NCI-H460 (cell line): Measurements from ENCODE around the gene TEX38. TPM values are rescaled to one million over a fixed set of nuclear protein-coding genes. Genes with fewer than 3 reads are reported as not detected.
"Not testable (repeated sequence)": the region's sequence is repeated elsewhere in the genome, so short reads cannot be mapped to it uniquely, and the experiment has no call there.

ENCODE experiments used
- DNase-seq: peaks from one replicate; pipeline ENCODE4 v3.0.0-alpha.2; 2016; ENCODE audit warnings: low read depth; ENCODE audit errors: extremely low read depth
- total RNA-seq: library from RNA; depleted of rRNA; stranded (reverse); fragments of >200 nt; shearing (Covaris generic); gene quantifications from 2 replicates; pipeline ENCODE4 v1.2.3, GENCODE V29; 2014

TEX38 gene
- total RNA-seq, 1 experiment from 2014 or later, result not detected

DNA sequence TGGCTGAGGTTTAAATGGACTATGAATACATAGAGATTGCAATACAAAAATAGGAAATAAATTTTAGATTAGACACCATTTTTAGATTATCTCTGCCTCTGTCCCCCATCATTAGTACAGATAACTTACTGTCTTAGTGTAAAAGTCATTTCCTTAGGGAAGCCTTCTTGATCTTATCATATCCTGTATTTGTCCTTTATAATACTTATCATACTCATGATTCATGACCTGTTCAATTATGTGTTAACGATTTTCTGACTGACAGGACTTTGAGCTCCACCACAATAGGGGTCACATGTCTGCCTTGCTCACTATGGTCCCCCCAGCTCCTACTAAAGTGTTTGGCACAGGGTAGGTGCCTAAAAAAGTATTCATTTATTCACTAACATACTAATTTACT, 14.6 kb downstream of the TEX38 start:
- no peak for DNase-seq

DNA sequence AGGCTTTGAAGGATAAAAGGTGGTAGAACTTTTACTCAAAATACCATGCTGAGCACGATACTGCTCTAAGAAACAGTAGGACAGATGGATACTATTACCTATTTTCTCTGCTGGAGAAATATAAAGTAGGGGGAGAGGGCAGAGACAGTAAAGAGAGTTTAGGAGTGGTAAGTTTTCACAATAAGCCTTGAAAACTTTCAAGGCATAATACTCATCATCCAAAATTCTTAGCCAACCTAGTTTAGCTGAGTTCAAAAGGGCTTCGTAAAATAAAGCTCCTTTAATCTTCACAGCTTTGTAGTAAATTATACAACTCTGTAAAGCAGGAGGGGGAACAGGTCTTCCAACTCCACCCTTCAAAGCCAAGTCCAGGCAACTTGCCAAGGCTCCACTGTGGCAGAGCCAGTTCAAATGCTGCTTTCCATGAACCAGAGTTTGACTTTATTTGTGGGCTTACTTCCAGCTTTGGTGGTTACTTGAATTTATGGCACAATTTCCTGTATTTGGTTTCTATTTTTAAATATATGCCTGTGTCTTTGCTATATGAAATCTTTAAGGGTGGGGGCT, 15.5 kb downstream of the TEX38 start:
- no peak for DNase-seq

DNA sequence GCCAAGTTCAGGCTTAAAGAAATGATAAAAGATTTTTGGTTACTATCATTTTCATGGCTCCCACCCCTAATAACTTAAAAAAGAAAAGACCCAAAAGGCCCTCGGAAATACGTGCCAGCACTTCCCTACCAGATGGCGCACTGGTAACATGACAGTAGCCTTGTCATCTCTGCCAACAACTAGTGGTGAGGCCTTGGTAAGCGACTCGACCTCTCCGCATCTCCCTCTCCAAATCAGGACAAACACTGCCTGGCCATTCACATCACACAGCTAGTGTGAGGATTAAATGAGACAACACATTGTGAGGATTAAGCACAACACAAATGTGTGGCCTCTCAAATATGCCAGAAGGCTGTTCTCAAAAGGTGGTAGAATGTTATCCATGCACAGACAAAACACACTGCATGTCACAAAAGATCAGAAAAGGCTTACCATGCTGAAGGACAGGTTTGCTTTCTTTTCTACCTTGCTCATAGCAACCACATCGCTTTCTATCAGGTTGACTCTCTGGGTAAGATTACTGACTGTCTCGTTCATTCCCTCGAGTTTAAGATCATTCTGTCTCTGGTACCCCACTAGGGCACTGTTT, 16.4 kb downstream of the TEX38 start:
- no peak for DNase-seq

DNA sequence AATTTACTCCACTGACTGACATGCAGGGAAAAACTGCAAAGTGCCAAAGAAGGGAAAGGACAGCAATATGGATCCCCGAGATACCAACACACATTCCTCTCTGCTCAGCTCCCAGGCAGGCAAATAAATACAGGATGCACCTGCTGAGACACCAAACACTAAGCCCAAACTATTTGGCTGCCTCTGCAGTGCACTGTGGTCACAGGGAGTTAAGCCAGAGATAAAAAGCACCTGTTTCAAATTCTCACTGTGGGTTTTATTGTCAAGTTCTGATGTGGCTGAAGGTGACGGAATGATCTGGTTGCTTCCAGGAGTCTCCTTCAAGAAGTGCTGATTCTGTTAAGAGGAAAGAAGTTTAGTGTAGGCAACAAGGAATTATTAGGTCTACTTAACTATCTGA, 17.7 kb downstream of the TEX38 start:
- no peak for DNase-seq

DNA sequence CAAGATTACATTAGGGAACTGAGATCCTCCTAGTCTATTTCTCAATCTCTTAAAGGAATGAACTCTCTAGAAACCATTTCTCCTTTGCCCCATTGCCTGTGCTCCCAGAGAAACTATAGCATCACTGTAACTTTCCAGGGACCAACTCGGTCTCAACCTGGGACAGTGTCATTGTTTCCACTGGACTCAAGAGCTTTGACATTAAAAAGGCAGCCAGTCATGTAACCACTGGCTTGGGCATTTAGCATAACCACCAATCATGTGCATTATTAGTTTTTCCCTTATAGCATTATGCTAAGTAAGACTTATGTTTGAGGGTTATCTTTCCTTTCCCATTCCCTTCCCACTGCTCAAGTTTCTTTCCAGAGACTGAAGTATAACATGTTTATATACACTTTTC, 18.2 kb downstream of the TEX38 start:
- no peak for DNase-seq

DNA sequence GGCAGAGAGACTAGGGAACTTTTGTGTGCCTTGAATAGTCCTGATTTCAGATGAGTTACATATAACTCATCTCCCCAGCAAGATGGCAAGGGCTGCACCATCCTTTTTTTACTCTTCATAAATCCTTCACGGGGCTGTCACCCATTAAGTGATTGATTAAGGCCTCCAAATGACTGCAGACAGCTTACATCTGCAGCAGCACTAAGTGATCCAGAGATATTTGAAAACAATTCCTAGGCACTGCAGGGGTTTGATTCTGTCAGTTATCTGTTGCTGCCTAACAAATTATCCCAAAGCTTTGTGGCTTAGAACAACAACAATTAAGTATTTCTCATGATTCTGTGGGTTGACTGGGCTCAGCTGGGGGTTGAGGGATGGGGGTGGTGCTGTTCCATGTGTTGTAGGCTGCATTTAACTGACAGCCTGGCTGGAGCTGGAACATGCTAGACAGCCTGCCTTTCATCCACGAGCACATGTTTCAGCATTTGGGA, 19.3 kb downstream of the TEX38 start:
- no peak for DNase-seq

DNA sequence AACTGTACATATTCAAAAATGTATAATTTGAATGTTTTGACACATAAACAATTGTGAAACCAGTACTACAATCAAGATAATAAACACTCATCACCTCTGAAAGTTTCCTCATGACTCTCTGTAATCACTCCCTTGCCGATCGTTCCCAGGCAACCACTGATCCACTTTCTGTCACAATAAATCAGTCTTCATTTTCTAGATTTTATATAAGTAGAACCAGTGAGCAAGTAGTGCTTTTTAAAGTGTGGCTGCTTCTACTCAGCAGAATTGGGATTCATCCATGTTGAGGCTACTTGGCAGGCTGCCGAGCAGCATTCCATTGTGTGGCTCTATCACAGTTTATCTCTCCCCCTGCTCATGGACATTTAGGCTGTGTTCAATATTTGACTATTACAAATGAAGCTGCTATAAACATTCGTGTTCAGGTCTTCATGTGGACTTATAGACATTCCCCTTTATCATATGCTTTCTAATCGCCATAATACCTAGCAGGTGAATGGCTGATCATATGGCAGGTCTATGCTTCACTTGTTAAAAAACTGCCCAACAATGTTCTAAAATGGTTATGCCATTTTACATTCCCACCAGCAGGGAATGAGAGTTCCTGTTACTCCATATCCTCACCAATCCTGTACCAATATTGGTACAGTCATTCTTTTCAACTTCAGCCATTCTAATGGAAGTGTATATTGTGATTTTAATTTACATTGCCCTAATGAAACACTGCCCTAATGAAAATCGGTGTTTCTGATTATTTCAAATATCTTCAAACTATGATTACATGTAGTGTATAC, 20.5 kb downstream of the TEX38 start:
- DNase-seq, result no peak

DNA sequence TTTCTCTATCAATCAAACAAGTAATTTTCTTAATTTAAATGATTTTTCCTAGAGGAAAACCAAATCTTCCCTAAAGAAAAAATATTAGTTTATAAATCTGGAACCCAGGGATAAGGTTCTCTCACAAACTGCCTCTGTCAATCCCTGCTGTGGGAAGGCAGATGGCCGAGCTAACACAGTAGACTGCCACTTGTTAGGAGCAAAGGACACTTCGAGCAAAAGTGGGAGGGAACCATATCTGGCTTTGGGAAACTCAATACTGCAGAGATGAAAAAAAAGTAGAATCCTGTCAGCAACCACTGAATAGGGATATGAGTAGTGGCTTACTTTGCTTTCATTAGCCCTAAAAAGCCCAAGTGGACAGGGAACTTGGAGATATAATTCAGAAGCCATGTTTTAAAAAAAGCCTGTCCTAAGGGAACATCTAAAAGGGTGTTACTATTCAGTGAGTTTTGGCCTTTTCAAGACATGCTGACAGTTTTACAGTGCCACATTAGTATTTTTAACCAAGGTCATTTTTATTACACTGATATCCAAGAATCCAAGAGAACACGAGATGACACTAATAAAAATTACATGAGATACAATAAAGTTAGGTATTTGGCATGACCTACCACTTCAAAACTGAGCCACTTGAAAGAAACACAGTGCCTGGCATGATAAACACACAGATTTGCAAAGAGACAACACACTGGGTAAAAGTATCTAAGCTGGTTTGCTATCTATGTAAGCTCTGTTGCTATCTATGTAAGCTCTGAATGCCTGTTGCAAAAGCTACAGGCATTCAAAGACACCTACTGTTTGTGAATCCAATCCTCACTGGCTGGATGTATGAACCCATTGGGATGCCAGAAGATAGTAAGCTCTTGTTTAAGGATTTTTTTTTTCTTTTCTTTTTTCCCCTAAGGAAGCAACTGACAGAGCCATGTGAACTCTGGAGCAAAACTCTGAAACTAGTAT, 21.4 kb downstream of the TEX38 start:
- no peak for DNase-seq

DNA sequence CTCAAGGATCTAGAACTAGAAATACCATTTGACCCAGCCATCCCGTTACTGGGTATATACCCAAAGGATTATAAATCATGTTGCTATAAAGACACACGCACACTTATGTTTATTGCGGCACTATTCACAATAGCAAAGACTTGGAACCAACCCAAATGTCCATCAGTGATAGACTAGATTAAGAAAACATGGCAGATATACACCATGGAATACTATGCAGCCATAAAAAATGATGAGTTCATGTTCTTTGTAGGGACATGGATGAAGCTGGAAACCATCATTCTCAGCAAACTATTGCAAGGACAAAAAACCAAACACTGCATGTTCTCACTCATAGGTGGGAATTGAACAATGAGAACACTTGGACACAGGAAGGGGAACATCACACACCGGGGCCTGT, 23.0 kb downstream of the TEX38 start:
- not testable (repeated sequence) for DNase-seq

DNA sequence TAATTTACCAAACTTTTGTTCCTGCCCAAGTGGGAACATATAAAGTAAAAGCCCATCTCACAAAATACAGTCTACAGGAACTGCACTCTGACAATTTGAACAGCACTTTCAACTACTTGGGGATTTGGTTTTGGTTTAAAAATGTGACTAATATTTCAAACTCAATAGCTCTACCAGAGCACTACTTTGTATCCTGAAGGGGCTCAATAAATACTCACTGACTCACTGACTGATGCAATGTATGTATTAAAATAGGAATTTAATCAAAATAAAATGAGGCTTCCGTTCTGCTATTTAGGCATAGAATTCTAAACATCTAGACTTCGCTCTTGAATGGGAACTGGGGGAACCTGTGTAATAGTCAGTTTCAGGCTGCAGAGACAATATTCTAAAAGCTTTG, 25.4 kb downstream of the TEX38 start:
- no peak for DNase-seq

DNA sequence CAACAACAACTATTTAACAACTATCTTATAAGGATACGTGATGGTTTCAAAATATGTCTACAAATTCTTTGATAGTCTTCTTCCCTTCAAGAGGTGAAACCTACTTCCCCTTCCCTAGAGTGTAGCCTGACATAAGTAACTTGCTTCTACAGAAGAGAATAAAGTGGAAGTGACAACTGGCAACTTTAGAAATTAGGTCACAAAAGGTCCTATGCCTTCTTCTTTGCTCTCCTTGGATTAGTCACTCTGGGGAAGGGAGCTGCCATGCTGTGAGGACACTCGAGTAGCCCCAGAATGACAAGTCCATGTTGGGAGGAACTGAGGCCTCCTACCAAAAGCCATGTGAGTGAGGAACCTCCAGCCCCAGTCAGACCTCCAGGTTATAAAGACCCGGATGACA, 28.0 kb downstream of the TEX38 start:
- DNase-seq, result no peak

DNA sequence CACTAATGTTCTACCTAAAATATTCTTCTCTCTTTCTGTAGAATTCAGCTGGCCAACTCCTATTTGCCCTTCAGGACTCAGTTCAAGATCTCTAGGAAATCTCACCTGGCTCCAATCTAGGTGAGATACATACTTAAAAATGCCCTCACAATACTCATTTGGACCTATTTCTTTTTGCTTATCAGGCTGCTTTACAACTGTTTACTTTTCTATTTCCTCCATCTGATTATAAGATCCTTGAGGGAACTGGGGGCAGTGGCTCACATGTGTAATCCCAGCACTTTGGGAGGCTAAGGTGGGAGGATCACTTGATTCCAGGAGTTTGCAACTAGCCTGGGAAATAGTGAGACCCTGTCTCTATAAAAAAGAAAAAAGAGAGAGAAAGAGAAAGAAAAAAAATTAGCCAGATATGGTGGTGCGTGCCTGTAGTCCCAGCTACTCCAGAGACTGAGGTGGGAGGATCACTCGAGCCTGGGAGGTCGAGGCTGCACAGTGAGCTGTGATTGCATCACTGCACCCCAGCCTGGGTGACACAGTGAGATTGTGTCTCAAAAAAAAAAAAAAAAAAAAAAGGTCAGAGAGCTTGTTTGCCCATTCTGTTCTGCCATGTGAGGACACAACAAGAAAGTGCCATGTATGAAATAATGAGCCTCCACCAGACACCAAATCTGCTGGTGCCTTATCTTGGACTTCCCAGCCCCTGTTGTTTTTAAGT, 32.4 kb downstream of the TEX38 start:
- DNase-seq, result no peak

DNA sequence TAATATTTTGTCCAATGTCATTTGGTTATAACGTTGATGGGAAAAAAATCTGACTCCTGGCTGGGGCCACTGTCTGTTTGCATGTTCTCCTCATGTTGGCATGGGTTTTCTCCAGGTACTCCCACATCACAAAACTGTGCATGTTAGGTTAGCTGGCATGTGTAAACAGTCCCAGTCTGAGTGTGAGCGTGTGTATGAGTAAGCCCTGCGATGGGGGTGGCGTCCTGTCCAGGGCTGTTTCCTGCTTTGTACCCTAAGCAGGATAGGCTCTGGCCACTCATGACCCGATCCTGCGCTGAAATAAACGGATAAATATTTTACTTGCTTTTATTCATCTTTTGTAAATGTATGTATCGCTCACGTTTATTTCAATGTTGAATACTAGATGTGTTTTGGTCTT, 33.8 kb downstream of the TEX38 start:
- no peak for DNase-seq

DNA sequence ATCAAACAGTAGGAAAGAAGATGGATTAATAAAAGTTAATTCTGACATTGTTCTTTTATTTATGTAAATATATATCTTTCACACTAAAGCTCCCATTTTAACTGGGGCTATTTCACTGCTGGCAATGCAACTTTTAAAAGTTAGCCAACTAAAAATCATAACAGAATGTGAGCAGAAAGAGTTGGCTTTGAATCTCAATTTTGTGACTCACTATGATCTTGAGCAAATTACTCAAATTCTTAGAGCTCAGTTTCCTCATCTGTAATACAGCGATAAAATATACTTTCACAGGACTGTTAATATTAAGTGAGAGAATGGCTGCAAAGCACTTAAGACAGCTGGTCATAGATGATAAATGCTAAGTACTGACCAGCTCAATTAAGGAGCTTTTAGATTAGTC, 36.5 kb downstream of the TEX38 start:
- no peak for DNase-seq

DNA sequence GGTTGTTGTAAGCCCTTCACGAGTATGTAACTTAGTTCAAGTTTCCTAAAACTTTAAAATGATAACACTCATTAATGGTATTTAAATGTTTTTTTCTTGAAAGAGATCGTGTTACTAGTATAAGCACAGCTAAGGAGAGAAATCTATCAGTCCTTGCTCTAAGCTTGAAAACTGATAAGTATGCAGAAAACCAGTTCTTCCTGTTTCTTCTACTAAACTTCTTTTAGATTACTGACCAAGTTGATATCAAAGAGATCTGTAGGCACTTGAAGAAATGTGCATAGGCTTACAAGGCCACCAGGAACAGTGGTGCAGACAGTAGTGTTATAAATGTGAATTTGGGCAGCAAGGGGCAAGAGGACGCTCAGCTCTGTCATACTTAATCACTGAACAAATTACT, 43.3 kb downstream of the TEX38 start:
- no peak for DNase-seq

DNA sequence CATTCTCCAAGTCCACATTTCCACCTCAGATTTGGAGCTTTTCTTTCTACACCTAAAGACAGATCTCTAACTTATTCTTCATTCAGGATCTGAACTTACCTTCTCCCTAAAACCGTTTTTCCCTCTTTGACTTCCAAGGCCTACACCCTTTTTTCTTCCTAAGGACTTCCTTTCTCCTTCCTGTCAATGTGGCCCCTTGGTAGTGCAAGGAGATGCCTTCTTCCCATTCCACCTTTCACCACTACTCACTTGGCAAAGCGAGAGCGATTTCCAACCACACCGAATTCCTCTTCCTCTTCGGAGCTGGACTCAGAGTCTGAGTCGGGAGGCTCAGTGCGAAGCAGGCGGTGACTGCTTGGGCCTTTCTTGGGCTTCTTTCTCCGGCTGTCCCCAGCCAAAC, 46.0 kb downstream of the TEX38 start:
- no peak for DNase-seq

DNA sequence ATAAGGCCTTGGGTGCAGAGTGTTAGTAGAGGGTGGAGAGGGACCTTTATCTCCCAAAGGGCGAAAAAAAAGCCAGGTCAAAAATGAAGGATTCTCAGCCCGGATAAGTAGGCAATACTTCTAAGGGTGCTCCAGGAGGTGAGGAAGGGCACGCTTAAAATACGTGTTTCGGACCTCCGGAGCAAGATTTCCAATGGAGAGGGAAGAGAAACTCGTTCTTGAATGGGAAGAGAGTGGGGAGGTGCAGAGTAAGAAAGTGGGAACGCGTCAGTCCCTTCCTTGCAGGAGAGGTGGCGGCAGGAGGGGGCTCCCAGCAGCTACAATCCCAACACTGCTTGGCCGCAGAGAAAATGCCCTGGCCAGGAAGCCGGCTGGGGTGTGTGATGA, 46.7 kb downstream of the TEX38 start:
- DNase-seq, result no peak

DNA sequence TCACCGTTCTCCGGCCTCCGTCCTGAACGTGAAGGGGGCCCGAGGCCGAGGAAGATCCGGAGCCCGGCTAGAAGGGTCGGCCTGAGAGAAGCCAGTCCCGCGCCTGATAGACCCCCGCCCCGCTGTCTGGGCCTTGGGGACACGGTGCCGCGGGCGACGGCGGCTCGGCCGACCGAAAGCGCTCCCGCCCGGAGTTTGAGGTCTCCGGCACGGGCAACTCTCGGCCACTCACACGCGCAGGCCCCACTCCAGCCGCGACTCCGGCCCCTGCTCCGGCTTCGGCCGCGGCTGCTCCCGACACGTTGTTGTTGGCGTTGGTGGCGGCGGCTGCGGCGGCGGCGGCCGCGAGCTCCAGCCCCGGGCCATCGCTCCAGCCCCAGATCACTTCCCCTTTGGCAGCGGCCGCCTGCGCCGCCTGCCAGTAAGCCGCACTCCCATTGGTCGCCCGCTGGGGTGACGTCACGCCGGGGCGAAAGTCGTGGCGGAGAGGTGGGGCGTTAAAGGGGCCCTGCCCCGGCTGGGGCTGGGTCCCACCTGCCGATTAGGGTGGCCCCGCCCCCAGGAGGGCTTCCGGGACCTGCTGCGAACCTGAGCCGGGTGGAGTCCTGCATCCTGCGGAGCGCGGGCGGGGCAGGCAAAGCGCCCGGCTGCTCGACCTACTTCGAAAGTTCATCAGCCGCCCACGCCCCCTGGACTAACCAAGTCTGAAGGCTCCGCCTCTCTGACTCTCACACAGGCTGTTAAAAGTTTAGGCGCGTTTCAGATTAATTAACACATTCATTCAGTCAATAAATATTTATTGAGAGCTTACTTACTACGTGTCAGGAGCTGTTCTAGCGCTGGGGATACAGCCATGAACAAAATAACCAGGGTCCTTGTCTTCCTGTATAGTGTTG, 47.3 kb downstream of the TEX38 start, which contains the start of gene EFCAB14:
Gene EFCAB14 (minus strand): TSS at position 388 of the 896 bp plus-strand sequence. CDS start 1,027 bp downstream, outside the sequence.
- peak; percentile 87 for DNase-seq

DNA sequence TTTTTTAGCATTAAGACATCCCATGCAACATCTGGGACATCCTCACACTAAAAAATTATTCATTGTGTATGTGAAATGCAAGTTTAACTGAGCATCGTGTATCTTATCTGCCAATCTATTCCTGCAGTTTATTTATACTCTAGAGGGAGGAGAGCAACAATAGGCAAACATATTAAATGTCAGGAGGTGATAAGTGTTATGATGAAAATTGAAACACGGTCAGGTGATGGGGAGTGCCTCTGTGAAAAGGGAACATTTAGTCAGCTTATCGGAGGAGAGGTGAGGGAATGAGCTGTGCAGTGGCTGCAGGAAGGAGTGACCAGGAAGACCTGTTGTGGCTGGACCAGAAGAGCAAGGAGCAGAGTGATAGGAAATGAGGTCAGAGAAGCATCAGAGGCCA, 48.0 kb downstream of the TEX38 start:
- DNase-seq, result no peak
